ENCODE measurements around the gene CCNG2. TPM values are rescaled to one million over a fixed set of nuclear protein-coding genes. Genes with fewer than 3 reads are reported as not detected.

CCNG2 gene
- total and polyA plus RNA-seq, 2 of the 4 experiments (the other 2 are of a cell fraction) = 11.3 to 14.9 TPM

- CTCF ChIA-PET = no interaction called here
- no peak for DNase-seq
- dilution Hi-C loops (cut with HindIII; ENCODE audit: low sequenced_read_pairs, unreplicated experiment) = no loop called here
These were observed 10.9 kb downstream of the CCNG2 start for GRCh38 chr4:77167866-77168265.

More at GRCh38 chr4:77167866-77168265, 10.9 kb downstream of the CCNG2 start:
- no TSS peak for BruUV-seq (replicated peaks)
- H3K9me3 ChIP-seq (ENCODE audit: control insufficient read depth, insufficient read depth, low read length) = no peaks in the 10 kb centered on the region
- POLR2A ChIA-PET (ENCODE audit: unreplicated experiment) = interaction anchor here (0.6 kb wide), 1 partner anchor 98 kb away, joined by 4 read pairs; no protein-coding TSS in a partner anchor
- peaks cover 3 to 8% of the 10 kb centered on the region in 2 experiments; a peak in 1 of 4 replicates for H3K79me1 ChIP-seq (ENCODE audit: low read depth in 1 of 2, low read length in 2 of 2)
- no peak overlapping the region for H2AK9ac ChIP-seq (replicated peaks; ENCODE audit: low read depth, low read length, poor library complexity)
- H3K14ac ChIP-seq (replicated peaks; ENCODE audit: low read depth, low read length) = no peak overlapping the region
- no peak overlapping the region for H2BK15ac ChIP-seq (ENCODE audit: low read depth, low read length)
- H4K91ac ChIP-seq (ENCODE audit: insufficient read depth, low read depth, low read length) = no peak overlapping the region
- H3K4me3 ChIP-seq (ENCODE audit: insufficient read depth, low read depth, low read length) = no peak overlapping the region
- H2BK20ac ChIP-seq (ENCODE audit: low read depth, low read length) = no peak overlapping the region
- TF ChIP-seq, protein P1, sequence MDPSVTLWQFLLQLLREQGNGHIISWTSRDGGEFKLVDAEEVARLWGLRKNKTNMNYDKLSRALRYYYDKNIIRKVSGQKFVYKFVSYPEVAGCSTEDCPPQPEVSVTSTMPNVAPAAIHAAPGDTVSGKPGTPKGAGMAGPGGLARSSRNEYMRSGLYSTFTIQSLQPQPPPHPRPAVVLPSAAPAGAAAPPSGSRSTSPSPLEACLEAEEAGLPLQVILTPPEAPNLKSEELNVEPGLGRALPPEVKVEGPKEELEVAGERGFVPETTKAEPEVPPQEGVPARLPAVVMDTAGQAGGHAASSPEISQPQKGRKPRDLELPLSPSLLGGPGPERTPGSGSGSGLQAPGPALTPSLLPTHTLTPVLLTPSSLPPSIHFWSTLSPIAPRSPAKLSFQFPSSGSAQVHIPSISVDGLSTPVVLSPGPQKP (IDR thresholded peaks at IDR 0.05; ENCODE audit: borderline replicate concordance, low read depth, low read length) = no peak
- no peak for TF ChIP-seq RFX5 (IDR thresholded peaks at IDR 0.05; ENCODE audit: low read depth, low read length)
- TF ChIP-seq NFE2L2 (IDR thresholded peaks at IDR 0.05; ENCODE audit: low read depth, low read length) = no peak
- no peak for TF ChIP-seq BHLHE40 (IDR thresholded peaks at IDR 0.05; ENCODE audit: low read depth, low read length)
- TF ChIP-seq, protein P2, sequence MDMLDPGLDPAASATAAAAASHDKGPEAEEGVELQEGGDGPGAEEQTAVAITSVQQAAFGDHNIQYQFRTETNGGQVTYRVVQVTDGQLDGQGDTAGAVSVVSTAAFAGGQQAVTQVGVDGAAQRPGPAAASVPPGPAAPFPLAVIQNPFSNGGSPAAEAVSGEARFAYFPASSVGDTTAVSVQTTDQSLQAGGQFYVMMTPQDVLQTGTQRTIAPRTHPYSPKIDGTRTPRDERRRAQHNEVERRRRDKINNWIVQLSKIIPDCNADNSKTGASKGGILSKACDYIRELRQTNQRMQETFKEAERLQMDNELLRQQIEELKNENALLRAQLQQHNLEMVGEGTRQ (IDR thresholded peaks at IDR 0.05; ENCODE audit: low read depth, low read length) = no peak
- no peak for TF ChIP-seq CEBPB (IDR thresholded peaks at IDR 0.05; ENCODE audit: low read depth, low read length)
- no peak for TF ChIP-seq RAD21 (IDR thresholded peaks at IDR 0.05; ENCODE audit: low read length)
- no peak for TF ChIP-seq POLR2A (IDR thresholded peaks at IDR 0.05; ENCODE audit: low read depth, low read length)
- TF ChIP-seq MXI1 (IDR thresholded peaks at IDR 0.05; ENCODE audit: borderline replicate concordance, low read depth, low read length) = no peak
- no peak for TF ChIP-seq RCOR1 (IDR thresholded peaks at IDR 0.05; ENCODE audit: insufficient replicate concordance, low read length)
- TF ChIP-seq CTCF (conservative IDR thresholded peaks at IDR 0.05; ENCODE audit: low read depth, low read length) = no peak
- TF ChIP-seq CHD1 (IDR thresholded peaks at IDR 0.05; ENCODE audit: low read depth, low read length) = no peak
- TF ChIP-seq SMC3 (IDR thresholded peaks at IDR 0.05; ENCODE audit: low read depth, low read length) = no peak
- TF ChIP-seq MAZ (IDR thresholded peaks at IDR 0.05; ENCODE audit: borderline replicate concordance, low read depth, low read length) = no peak
- no peak for TF ChIP-seq MAFK (IDR thresholded peaks at IDR 0.05; ENCODE audit: low read depth, low read length)
- no peak for TF ChIP-seq FOS (IDR thresholded peaks at IDR 0.05; ENCODE audit: low read depth, low read length)
- H3K4ac ChIP-seq (ENCODE audit: low read depth, low read length) = no peak overlapping the region
- H3K56ac ChIP-seq (ENCODE audit: extremely low read depth, insufficient read depth, low read length) = no peak overlapping the region
- H2AK5ac ChIP-seq (ENCODE audit: low read depth, low read length) = no peak overlapping the region
- no peaks in the 10 kb centered on the region for H3K27me3 ChIP-seq (ENCODE audit: control insufficient read depth, insufficient read depth, low read length)
- H4K5ac ChIP-seq (ENCODE audit: low read depth, low read length) = no peak overlapping the region
- H3K23ac ChIP-seq (ENCODE audit: low read depth, low read length) = no peak overlapping the region
- H3K4me2 ChIP-seq (ENCODE audit: low read depth, low read length) = no peak overlapping the region
- intact Hi-C loops (cut with micrococcal nuclease) = no loop called here
- peaks cover 3% of the 10 kb centered on the region for H3K9me1 ChIP-seq (ENCODE audit: insufficient read depth, low read length)
- peaks cover 7% of the 10 kb centered on the region; the same call in 1 of the 2 replicates for H4K20me1 ChIP-seq (ENCODE audit: insufficient read depth, low read length)
- no peak overlapping the region for H2BK120ac ChIP-seq (ENCODE audit: low read depth, low read length)
- in situ Hi-C loops (cut with MboI; ENCODE audit: low sequenced_read_pairs) = loop anchor here (5.0 to 25.0 kb wide), 2 partner anchors 406 to 961 kb away; no protein-coding TSS in a partner anchor
- peaks cover 48% of the 10 kb centered on the region for H3K36me3 ChIP-seq (ENCODE audit: control insufficient read depth, insufficient read depth, low read length)
- no peak overlapping the region for H3K9ac ChIP-seq (ENCODE audit: low read depth, low read length)
- no peak overlapping the region for H3K18ac ChIP-seq (ENCODE audit: low read depth, low read length)
- H2BK5ac ChIP-seq (ENCODE audit: low read depth, low read length, poor library complexity, severe bottlenecking) = no peak overlapping the region
- H4K8ac ChIP-seq (ENCODE audit: low read depth in 2 of 2, low read length in 2 of 2) = no peak overlapping the region
- WGBS, 2 experiments (ENCODE audit: extremely low coverage in 2 of 2, insufficient read length in 1 of 2) = no CpG with 5 or more reads among the region's 3 CpGs
- ATAC-seq (ENCODE audit: low read depth) = no peak
- H3K4me1 ChIP-seq (ENCODE audit: control insufficient read depth, insufficient read depth, low read length) = peaks cover 6% of the 10 kb centered on the region
- H3K27ac ChIP-seq (ENCODE audit: insufficient read depth, low read length) = no peak overlapping the region
- H2AFZ ChIP-seq (replicated peaks; ENCODE audit: low read length, poor library complexity) = no peak overlapping the region

All from IMR-90 (cell line).